Activated CD4-positive, alpha-beta T cell treated with anti-CD3 and anti-CD28 coated beads, Interleukin-2, Interleukin-4, amounts not matched to agents 100 ng/mL and 50 ng/mL, durations not matched to agents 16 hours and 8 hours (primary cell): ENCODE data around the gene CDO1.

Experiments
- DNase-seq: peaks from one replicate; pipeline ENCODE4 v3.0.0-alpha.2; 2020; ENCODE audit warnings: low spot score

The CDO1 gene

DNA sequence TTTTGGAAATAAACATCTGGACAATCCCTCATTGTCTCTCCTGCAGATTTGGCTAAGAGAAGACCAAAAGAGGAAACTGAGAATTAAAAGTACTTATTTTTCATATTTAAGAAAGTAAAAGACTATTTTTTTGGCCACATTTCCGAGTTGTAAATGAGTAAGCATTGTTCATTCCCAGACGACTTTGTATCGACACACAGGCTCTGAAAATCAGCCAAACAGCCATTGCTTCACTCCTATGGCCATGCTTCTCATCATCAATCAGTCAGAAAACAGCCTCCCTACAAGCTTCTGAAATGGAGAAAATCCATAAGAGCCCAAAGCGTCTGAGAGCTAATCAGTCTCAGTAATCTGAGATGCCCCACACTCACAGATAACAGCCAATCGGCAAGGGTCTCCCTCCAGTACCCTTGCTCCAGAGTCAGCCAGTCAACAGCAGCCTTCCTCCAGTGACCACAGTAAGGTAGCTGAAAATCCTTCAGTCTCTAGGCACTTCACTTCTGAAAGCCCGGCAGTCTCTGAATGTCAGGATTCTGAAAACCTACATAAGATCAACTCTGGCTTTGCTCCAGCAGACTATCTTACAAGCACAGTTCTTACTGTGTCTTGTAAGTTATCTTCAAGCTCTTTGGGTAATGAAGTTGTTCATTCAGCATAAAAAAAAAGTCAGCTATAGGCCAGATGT is 30.9 kb downstream of the CDO1 start:
- no peak for DNase-seq

GRCh38 chr5:115778417-115778816 is 38.0 kb downstream of the CDO1 start:
- DNase-seq, result no peak

- DNase-seq, result no peak
Observed at GRCh38 chr5:115776989-115777388, 39.5 kb downstream of the CDO1 start.

DNA sequence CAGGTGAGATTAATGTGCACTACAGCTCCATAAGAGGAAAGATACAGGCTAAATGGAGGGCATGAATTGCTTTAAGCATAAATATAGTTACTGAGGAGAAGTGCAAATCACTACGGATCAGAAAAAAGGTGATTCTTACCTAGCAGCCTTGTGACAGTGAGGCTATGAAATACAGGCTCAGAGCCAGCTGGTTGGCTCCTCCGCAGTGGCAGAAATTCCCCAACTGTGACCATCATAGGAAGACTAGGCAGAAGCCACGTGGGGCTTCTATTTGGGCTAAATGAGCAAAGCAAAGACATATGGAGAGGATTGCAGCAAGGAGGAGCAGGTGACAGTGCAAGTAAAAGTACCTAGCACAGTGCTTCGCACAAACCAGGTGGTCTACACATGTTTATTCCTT is 40.5 kb downstream of the CDO1 start:
- no peak for DNase-seq

GRCh38 chr5:115774684-115775083 is 41.8 kb downstream of the CDO1 start:
- no peak for DNase-seq

DNA sequence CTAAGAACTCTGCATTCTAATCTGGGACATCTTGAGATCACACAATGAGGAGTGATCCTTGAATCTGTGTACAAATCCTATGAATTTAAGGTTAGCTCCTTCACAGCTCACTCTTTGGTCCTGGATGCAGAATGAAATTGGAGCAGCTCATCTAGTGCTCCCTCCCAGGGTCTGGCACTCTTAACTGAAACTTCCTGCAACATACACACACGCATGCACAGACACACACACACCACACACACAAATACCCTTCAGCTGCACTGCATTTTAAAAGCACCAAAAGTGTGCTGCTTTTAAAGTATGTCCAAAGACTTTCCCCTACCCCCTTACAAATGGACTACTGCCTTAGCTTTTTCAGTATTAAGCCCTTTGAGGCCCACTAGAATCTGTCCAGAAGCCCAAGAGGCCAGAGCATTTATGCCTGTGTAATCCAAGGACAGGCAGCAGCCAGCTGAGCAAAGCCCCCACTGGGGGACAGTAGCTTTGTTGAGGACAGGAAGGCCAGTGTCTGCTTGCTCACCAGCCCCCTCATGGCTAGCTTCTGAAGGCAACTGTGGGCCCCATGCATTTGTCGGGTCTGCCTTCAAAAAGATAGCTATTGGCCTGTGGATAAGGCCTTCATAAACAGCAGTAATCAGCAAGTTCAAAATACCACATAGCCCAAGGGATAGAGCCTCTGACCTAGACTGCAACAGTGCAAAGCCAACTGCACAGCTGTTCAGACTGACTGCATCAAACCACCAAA is 43.6 kb downstream of the CDO1 start:
- DNase-seq, result no peak

DNA sequence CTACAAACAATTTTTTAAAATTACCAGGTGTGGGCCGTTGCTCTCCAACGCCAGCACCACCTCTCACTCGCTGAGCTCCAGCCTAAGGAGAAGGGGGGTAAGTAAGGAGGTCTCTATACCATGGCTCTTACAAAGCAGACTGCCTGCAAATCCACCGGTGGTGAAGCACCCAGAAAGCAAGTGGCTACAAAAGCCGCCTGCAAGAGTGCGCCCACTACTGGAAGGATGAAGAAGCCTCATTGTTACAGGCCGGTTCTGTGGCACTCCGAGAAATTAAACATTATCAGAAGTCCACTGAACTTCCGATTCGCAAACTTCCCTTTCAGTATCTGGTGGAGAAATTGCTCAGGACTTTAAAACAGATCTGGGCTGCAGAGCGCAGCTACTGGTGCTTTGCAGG is 46.0 kb downstream of the CDO1 start:
- peak; percentile 12 for DNase-seq

DNA sequence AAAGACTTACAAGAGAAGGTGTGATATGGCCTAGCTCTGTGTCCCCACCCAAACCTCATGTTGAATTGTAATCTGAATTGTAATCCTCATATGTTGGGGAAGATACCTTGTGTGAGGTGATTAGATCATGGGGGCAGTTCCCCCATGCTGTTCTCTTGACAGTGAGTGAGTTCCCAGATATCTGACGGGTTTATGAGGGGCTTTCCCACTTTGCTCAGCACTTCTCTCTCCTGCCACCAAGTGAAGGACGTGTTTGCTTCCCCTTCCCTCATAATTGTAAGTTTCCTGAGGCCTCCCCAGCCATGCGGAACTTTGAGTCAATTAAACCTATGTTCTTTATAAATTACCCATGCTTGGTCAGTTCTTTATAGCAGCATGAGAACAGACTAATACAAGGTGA is 49.0 kb downstream of the CDO1 start:
- no peak for DNase-seq

- no peak for DNase-seq
Observed at GRCh38 chr5:115766608-115767007, 49.9 kb downstream of the CDO1 start.

DNA sequence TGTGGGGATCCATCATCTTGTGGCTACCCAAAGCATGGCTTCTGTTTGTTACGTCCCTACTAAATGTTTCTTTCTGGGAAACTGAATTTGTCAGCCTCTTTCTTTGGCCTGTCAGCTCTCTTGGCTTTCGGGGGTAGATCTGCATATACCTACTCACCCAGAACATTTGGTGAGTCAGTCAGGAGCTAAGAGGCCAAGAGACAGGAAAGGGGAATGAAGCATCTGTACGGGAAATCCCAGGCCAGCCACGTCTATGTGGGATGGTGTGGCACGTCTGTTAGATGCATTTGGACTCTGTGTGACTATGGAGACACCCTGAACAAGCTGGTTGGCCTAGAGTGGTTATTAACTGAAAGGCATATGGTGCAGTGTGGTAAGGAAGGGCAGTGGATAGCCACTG is 58.1 kb downstream of the CDO1 start:
- DNase-seq, result no peak

- DNase-seq, result no peak
Observed at GRCh38 chr5:115755675-115756074, 60.8 kb downstream of the CDO1 start.
